OCI-LY1 (cell line): ENCODE data around the gene HOXA2.

ENCODE experiments used
- EZH2 ChIP-seq: fragments of 200-600 bp; sonication (generic), shearing (Covaris generic); IDR thresholded peaks from 2 replicates; pipeline ENCODE4 v1.8.0; 2017; ENCODE audit warnings: borderline replicate concordance, mixed run types, mild to moderate bottlenecking, antibody characterized with exemption, low read length, moderate library complexity, mixed read lengths
- TF ChIP-seq, protein P1 (sequence below): fragments of 200-600 bp; sonication (generic), shearing (Covaris generic); IDR thresholded peaks from 2 replicates; pipeline ENCODE4 v1.5.1; 2017; ENCODE audit warnings: mild to moderate bottlenecking, antibody characterized with exemption, low read length, moderate library complexity, mixed read lengths

DNA sequence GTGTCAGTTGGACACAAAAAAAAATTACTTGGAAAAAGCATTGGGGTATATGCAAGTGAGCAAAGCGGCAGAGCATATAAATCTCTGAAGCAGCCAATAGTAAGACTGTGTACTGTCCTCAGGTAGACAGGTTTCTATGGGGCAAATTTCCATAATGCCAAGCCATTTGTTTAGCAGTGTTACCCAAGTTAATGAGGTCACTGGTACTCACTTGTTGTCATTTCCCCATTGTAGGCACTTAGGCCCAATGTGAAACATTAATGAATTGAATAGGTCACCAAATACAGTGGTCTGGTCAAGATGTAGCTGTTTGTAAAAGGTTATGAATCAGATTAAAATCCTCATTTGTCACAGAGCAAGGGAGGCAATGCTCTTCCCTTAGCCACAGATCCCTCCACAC, 34.2 kb downstream of the HOXA2 start:
- TF ChIP-seq, protein P1, sequence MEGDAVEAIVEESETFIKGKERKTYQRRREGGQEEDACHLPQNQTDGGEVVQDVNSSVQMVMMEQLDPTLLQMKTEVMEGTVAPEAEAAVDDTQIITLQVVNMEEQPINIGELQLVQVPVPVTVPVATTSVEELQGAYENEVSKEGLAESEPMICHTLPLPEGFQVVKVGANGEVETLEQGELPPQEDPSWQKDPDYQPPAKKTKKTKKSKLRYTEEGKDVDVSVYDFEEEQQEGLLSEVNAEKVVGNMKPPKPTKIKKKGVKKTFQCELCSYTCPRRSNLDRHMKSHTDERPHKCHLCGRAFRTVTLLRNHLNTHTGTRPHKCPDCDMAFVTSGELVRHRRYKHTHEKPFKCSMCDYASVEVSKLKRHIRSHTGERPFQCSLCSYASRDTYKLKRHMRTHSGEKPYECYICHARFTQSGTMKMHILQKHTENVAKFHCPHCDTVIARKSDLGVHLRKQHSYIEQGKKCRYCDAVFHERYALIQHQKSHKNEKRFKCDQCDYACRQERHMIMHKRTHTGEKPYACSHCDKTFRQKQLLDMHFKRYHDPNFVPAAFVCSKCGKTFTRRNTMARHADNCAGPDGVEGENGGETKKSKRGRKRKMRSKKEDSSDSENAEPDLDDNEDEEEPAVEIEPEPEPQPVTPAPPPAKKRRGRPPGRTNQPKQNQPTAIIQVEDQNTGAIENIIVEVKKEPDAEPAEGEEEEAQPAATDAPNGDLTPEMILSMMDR: no peak
- TF ChIP-seq EZH2: no peak
